HFF-Myc (cell line): ENCODE measurements around the gene ALOX5.
"Not testable (repeated sequence)": the region's sequence is repeated elsewhere in the genome, so short reads cannot be mapped to it uniquely, and the experiment has no call there.

Source experiments
- DNase-seq: peaks from one replicate; pipeline ENCODE4 v3.0.0-alpha.2; 2011; ENCODE audit warnings: low read depth; ENCODE audit errors: extremely low read depth
- H3K4me3 ChIP-seq: replicated peaks from 2 replicates; pipeline ENCODE4 v1.5.1; 2011; ENCODE audit warnings: low read depth, mild to moderate bottlenecking, control low read depth, low read length
- CTCF ChIP-seq: IDR thresholded peaks from 2 replicates; pipeline ENCODE4 v1.5.1; 2012; ENCODE audit warnings: mild to moderate bottlenecking, low read depth, low read length, control low read depth; ENCODE audit errors: missing control alignments

The ALOX5 gene

GRCh38 chr10:45383682-45384330 lies 9.8 kb downstream of the ALOX5 start:
- no peak for DNase-seq
- H3K4me3 ChIP-seq, result no peak overlapping the region
- no peak for TF ChIP-seq CTCF

DNA sequence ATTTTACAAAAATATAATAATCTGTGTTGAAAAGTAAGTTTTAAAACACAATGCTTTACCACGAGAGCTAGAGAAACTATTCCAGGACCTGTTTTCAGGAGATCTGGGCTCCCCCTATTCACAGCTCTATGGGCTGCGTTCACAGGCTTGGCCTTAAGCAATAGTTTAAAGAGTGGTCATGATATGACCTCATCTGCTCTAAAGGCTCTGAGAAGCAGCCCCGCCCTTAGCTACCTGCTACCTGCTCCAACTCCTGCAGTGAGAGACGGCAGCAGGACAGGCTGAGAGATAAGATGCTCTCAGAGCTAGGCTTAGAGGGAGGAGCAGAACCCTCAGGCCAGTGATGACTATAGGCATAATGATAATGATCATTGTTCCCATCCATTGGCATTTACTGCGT lies 12.6 kb downstream of the ALOX5 start:
- H3K4me3 ChIP-seq, result no peak overlapping the region
- no peak for DNase-seq
- TF ChIP-seq CTCF, result no peak

- TF ChIP-seq CTCF, result no peak
- no peak for DNase-seq
- H3K4me3 ChIP-seq, result no peak overlapping the region
Measured at GRCh38 chr10:45387096-45387893, 13.3 kb downstream of the ALOX5 start.

GRCh38 chr10:45389671-45390070 lies 15.7 kb downstream of the ALOX5 start:
- not testable (repeated sequence) for H3K4me3 ChIP-seq, DNase-seq

DNA sequence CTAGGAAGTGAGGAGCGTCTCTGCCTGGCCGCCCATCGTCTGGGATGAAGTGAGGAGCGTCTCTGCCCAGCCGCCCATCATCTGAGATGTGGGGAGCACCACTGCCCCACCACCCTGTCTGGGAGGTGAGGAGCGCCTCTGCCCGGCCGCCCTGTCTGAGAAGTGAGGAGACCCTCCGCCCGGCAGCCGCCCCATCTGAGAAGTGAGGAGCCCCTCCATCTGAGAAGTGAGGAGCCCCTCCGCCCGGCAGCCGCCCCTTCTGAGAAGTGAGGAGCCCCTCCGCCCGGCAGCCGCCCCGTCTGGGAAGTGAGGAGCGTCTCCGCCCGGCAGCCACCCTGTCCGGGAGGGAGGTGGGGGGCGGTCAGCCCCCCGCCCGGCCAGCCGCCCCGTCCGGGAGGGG lies 17.6 kb downstream of the ALOX5 start:
- H3K4me3 ChIP-seq, DNase-seq: not testable (repeated sequence)

DNA sequence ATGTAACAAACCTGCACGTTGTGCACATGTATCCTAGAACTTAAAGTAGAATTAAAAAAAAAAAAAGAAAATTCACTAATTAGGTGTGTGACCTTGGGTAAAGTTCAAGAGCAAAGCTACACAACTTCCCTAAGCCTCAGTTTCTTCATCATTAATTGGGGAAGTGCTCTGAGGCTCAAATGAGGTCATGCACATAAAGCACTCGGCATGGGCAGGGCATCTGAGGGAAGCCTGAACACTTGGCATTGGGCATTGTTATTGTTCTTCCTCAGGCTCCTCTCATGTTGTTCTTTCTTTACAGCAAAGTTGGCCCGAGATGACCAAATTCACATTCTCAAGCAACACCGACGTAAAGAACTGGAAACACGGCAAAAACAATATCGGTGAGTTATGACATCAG lies 21.5 kb downstream of the ALOX5 start:
- no peak for TF ChIP-seq CTCF
- no peak for DNase-seq
- no peak overlapping the region for H3K4me3 ChIP-seq

- H3K4me3 ChIP-seq, result no peak overlapping the region
- no peak for TF ChIP-seq CTCF
- no peak for DNase-seq
Measured at GRCh38 chr10:45398595-45398994, 24.6 kb downstream of the ALOX5 start.

DNA sequence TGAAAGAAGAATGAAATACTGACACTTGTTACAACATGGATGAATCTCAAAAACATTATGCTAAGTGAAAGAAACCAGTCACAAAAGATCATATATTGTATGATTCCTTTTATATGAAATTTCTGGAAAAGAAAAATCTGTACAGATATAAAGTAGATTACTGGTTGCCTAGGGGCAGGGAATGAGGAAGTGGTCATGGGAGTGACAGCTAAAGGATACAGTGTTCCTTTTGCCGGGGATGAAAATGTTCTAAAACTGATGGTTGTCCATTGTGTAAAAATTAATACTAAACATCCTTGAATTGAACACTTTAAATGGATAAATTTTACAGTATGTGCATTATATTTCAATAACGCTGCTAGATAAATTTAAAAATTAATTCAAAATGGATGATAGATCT lies 25.1 kb downstream of the ALOX5 start:
- TF ChIP-seq CTCF, result no peak
- H3K4me3 ChIP-seq, result no peak overlapping the region
- no peak for DNase-seq
